GM13977 (cell line): ENCODE results near the gene SLC12A8.
A peak's percentile ranks its signal among the peaks of the same experiment; 100 is the strongest.

Experiments
- DNase-seq: peaks from one replicate; pipeline ENCODE4 v3.0.0; 2012; ENCODE audit warnings: low spot score
- in situ Hi-C: fragments of 300-500 bp; cut with MboI; formaldehyde crosslinking; loops from one replicate; pipeline ENCODE4 v1.12.0; 2022; ENCODE audit warnings: low sequenced_read_pairs, low pct_unique_long_range_greater_than_20kb, mixed read lengths, inconsistent platforms; ENCODE audit not compliant: unreplicated experiment
- TF ChIP-seq, protein P1 (sequence below): IDR thresholded peaks from 2 replicates; pipeline ENCODE4 v1.5.1; 2012; ENCODE audit warnings: mild to moderate bottlenecking, control low read depth; ENCODE audit not compliant: insufficient read depth; ENCODE audit errors: extremely low read depth, missing control alignments

The SLC12A8 gene

GRCh38 chr3:125152951-125153350 is 59.6 kb downstream of the SLC12A8 start:
- no peak for DNase-seq
- TF ChIP-seq, protein P1, sequence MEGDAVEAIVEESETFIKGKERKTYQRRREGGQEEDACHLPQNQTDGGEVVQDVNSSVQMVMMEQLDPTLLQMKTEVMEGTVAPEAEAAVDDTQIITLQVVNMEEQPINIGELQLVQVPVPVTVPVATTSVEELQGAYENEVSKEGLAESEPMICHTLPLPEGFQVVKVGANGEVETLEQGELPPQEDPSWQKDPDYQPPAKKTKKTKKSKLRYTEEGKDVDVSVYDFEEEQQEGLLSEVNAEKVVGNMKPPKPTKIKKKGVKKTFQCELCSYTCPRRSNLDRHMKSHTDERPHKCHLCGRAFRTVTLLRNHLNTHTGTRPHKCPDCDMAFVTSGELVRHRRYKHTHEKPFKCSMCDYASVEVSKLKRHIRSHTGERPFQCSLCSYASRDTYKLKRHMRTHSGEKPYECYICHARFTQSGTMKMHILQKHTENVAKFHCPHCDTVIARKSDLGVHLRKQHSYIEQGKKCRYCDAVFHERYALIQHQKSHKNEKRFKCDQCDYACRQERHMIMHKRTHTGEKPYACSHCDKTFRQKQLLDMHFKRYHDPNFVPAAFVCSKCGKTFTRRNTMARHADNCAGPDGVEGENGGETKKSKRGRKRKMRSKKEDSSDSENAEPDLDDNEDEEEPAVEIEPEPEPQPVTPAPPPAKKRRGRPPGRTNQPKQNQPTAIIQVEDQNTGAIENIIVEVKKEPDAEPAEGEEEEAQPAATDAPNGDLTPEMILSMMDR: no peak
- in situ Hi-C loops: no loop called here

DNA sequence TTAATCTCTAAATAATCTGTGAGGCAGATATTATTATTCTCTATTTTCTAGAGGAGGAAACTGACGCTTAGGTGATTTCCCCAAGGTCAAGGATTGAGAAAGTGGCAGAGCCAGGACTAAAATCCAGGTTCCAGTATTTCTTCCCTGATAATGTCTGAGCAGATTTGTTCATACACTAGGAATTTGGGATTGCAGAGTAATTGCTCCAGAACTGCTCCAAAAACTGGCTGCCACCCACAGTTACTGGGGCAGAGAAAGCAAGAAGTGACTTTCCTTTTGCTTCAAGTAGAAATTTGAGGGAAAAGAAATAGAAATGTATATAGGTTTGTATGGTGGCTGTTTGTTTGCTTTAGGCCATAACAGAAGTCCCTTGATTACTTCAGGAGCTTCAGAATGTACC is 60.6 kb downstream of the SLC12A8 start:
- TF ChIP-seq, protein P1: no peak
- in situ Hi-C loops: no loop called here
- DNase-seq: no peak

- TF ChIP-seq, protein P1: no peak
- in situ Hi-C loops: no loop called here
- DNase-seq: no peak
Observed at GRCh38 chr3:125151442-125151817, 61.1 kb downstream of the SLC12A8 start.

DNA sequence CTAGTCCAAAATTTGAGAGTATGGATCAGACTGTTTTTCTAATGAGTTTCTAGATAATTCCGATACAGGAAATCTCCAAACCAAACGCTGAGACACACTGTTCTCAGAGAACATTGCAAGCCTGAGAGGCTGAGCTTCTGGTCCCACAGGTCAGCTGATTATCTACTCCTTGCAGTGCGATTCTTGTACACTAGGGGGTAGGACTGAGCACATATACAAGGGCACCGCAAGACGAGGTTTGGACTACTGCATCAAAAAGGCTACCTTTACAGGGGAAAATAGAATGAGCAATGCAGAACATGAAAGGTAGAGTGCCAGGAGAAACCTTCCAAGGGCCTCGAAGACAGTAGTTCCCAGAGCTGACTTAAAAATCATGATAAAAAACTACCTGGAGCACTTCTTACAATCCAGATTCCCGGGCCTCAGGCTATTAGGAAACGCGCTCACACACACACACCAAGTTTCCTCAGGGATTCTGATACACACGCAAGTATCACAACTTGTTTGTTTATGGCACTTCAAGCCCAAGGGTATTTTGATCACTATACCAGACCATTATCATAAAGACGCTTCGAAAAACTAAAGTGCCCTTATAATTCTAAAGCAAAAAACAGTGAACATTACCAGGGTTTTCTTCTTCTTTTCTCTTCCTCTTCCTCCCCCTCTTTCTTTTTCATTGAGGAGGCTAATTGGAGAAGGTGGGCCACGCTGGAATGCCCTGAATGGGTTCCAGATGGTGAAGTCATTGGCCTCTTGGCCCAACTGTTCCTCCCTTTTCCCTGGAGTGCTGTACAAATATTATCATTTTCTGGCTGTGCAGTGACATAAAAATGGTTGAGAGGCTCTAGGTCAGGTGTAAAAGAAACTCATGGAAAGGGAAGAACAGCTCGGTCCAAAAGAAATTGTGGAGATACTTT is 61.8 kb downstream of the SLC12A8 start:
- TF ChIP-seq, protein P1: peak; percentile 64
- in situ Hi-C loops: no loop called here
- DNase-seq: peak; percentile 62

- TF ChIP-seq, protein P1: no peak
- DNase-seq: no peak
- in situ Hi-C loops: no loop called here
Observed at GRCh38 chr3:125149462-125149861, 63.1 kb downstream of the SLC12A8 start.

DNA sequence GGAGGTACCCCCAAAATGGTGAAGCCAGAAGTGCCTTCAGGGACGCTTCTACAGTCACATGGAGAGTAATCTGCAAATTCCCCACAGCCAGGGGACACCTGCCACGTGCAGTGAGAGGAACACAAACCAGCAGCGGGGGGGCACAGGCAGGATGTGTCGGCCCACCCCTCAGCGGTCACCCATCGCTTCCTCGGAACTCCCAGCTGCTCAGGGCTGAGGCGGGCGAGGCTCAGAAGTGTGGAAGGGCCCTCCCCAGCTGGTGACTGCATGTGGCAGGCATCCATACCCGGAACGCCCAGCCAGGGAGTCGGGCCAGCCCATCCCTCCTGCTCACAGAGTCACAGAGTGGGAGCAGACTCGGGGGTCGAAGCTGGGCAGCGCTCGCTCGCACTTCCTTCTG is 63.7 kb downstream of the SLC12A8 start:
- TF ChIP-seq, protein P1: no peak
- in situ Hi-C loops: no loop called here
- DNase-seq: peak; percentile 46
